Thoracic aorta (tissue), 2 donors: ENCODE data around the gene PTPRM. TPM values are rescaled to one million over a fixed set of nuclear protein-coding genes. Genes with fewer than 3 reads are reported as not detected.

Experiments used
- ATAC-seq: fragments of 150-250 bp; one replicate; pipeline ENCODE4 v1.8.0; 2017; ENCODE audit warnings: low read depth; ENCODE audit not compliant: insufficient number of reproducible peaks, low FRiP score
- DNase-seq: peaks from one replicate; pipeline ENCODE4 v3.0.0-alpha.2; 2020; ENCODE audit warnings: low spot score
- H3K27ac ChIP-seq, 2 donors: fragments of 200-600 bp; sonication (generic); 1 replicate in 1 of 2; 2 replicates in 1 of 2; pipeline ENCODE4 v1.5.1; 2016; ENCODE audit warnings: mild to moderate bottlenecking in 2 of 2, moderate library complexity in 2 of 2
- H3K27me3 ChIP-seq: fragments of 200-600 bp; sonication (generic); replicated peaks from 2 replicates; pipeline ENCODE4 v1.6.0; 2016; ENCODE audit warnings: mild to moderate bottlenecking; ENCODE audit not compliant: insufficient read depth
- H3K36me3 ChIP-seq: fragments of 200-600 bp; sonication (generic); one replicate; pipeline ENCODE4 v1.5.1; 2016
- H3K4me1 ChIP-seq, 2 donors: fragments of 200-600 bp; sonication (generic); 1 replicate in 1 of 2; 2 replicates in 1 of 2; pipeline versions ENCODE4 v1.5.1 to v1.6.0; 2016; ENCODE audit warnings: low read depth in 2 of 2, mild to moderate bottlenecking in 1 of 2; ENCODE audit not compliant: control insufficient read depth in 1 of 2
- H3K4me3 ChIP-seq: fragments of 200-600 bp; sonication (generic); 2 replicates; pipeline ENCODE4 v1.5.1; 2016; ENCODE audit warnings: mild to moderate bottlenecking
- H3K9me3 ChIP-seq: fragments of 200-600 bp; sonication (generic); 2 replicates; pipeline ENCODE4 v1.5.1; 2016
- total RNA-seq, 2 donors: library from RNA; depleted of rRNA; stranded (reverse); fragments of >200 nt; gene quantifications; one replicate each; pipeline versions ENCODE4 v1.1.0 to v1.2.3, GENCODE V29; 2016
- TF ChIP-seq, protein P1 (sequence below): fragments of 200-600 bp; sonication (generic); IDR thresholded peaks from one replicate; pipeline ENCODE4 v1.5.1; 2019; ENCODE audit warnings: antibody characterized with exemption

The PTPRM gene
- total RNA-seq, 2 donors from 2014 or later = 90.3 to 102 TPM

DNA sequence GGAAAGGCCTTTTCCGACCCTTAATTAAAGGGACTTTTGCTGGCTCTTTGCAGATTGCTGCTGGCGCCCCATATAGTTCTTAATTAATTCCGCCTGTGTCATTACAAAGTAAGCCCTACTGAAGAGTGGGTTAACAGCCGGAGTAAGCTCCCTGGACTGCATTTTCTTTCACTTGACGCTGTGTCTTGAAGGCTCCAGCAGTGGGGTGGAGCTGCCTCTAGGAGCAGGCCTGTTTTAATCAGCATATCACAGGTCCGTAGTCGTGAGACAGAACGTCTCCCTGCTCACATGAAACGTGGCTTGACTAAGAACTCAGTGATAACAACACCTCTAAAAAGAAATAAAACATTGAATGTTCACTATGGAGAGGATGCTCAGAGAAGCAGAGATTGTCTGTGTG lies 712.2 kb downstream of the PTPRM start:
- no peak overlapping the region for H3K4me3 ChIP-seq
- H3K4me1 ChIP-seq = peaks cover 0 to 6% of the 10 kb centered on the region in 2 donors
- no peaks in the 10 kb centered on the region for H3K27me3 ChIP-seq
- H3K27ac ChIP-seq = no peak overlapping the region
- TF ChIP-seq, protein P1, sequence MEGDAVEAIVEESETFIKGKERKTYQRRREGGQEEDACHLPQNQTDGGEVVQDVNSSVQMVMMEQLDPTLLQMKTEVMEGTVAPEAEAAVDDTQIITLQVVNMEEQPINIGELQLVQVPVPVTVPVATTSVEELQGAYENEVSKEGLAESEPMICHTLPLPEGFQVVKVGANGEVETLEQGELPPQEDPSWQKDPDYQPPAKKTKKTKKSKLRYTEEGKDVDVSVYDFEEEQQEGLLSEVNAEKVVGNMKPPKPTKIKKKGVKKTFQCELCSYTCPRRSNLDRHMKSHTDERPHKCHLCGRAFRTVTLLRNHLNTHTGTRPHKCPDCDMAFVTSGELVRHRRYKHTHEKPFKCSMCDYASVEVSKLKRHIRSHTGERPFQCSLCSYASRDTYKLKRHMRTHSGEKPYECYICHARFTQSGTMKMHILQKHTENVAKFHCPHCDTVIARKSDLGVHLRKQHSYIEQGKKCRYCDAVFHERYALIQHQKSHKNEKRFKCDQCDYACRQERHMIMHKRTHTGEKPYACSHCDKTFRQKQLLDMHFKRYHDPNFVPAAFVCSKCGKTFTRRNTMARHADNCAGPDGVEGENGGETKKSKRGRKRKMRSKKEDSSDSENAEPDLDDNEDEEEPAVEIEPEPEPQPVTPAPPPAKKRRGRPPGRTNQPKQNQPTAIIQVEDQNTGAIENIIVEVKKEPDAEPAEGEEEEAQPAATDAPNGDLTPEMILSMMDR = no peak
- no peaks in the 10 kb centered on the region for H3K36me3 ChIP-seq
- DNase-seq (no peak), ATAC-seq (no peak)
- H3K9me3 ChIP-seq = no peaks in the 10 kb centered on the region

DNA sequence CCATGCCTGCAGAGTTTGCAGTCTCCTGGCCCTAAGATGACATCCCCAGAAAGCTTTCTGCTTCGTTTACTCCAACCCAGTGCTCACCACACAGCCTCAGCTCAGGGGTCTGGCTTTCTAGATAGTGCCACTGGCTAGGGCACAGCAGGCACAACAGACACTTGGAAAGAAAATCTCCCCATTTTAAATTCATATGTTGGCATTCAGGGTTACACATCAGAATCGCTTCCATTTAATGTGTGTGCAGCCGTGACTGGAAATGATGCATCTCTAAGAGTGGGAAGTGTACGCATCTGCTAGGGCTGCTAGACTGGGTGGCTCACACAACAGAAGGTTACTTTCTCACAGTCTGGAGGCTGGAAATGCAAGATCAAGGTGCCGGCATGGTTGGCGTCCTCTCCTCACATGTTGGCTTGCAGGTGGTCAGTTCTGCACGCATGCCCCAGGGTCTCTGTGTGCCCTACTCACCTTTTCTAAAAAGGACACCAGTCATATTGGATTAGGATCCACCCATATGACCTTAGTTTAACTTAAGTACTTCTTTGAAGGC lies 712.7 kb downstream of the PTPRM start:
- DNase-seq = no peak
- TF ChIP-seq, protein P1 = no peak
- peaks cover 0 to 11% of the 10 kb centered on the region in 2 donors for H3K4me1 ChIP-seq
- H3K4me3 ChIP-seq = no peak overlapping the region
- ATAC-seq = no peak
- no peaks in the 10 kb centered on the region for H3K36me3 ChIP-seq
- no peaks in the 10 kb centered on the region for H3K27me3 ChIP-seq
- H3K27ac ChIP-seq = no peak overlapping the region
- H3K9me3 ChIP-seq = no peaks in the 10 kb centered on the region

DNA sequence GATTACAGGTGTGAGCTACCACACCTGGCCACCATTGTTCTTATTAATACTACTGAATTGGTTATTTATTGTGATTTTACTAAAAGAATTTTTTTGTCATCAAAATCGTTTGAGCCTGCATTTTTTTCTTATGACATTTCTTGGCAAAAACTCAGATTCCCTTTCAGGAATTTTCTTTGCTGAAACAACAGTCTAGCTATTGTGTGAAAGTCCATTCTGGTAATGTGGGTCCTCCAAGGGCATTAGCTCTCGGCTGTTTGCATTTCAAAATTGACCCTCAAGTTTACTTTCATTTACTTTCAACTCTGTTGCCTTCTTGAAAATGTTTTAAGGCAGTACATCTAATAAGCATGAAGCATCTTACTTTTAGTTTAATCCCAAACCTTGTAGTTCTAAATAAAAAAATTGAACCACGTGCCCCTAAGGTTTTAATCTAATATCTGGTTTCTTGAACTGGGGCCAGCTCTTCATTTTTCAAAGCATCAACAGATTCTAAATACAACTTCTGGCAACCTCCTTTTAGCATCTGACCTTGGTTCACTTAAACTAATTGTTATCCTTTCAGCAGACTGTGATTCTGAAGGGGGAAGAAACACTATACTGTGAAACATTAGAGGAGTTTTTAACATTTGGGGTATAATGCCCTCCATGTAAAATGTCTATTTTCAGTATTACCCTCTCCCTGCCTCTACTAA lies 716.9 kb downstream of the PTPRM start:
- Histone ChIP-seq H3K9me3 (no peaks in the 10 kb centered on the region), H3K4me1 (peaks cover 0 to 15% of the 10 kb centered on the region in 2 donors), H3K36me3 (no peaks in the 10 kb centered on the region), H3K27ac (peak overlapping the region in 1 of 2 donors; percentile 5), H3K4me3 (no peak overlapping the region), H3K27me3 (no peaks in the 10 kb centered on the region)
- no peak for ATAC-seq
- TF ChIP-seq, protein P1 = no peak
- no peak for DNase-seq

DNA sequence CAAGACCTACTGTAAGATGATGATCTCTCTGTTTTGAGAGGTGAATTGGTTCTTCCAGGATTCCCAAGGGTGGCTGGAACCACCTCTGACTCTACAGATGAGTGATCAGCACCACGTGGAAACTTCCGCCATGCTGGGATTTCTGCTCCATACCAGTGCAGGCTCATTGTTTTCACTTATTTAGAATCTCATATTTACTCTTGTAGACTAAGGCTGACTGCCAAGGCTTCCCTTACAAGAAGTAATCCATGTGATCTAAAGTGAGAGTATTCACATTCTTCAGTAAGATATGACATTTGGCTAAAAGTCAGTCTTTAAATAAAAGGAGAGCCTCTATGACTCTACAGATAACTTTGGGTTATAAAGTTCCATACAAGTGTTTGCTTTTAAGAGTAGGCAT lies 719.2 kb downstream of the PTPRM start:
- DNase-seq = no peak

DNA sequence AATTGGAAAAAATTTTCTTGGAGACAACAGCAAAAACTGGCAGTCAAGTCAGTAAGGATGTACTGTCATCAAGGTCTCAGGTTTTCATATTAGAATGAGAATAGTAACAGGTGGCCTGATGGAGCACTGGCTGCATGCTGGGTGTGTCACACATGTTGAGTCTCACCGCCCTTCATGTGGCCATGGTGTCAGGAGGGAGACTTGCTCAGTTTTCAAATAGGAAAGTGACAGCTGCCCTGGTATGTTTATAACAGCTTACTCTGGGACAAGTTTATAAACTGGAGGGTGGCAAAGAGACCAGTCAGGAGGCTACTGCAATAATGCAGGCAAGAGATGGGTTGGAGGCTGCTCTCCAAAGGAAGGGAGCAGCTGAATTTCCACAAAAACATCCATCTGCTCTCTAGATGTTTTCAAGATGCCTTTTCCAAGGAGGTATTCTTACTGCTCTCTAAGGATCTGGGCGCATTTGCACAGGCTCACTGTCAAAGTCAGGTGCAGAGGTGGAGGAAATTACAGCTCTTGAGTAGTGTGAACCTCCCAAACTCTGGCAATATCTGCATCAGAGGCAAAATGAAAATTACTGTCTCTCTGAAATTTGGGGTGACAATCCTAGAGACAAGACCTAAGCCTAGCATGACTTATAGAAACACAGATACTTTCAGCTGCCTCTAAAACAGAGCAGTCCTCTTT lies 720.2 kb downstream of the PTPRM start:
- H3K27me3 ChIP-seq = no peaks in the 10 kb centered on the region
- peaks cover 0 to 15% of the 10 kb centered on the region in 2 donors for H3K4me1 ChIP-seq
- no peak for ATAC-seq
- no peaks in the 10 kb centered on the region for H3K9me3 ChIP-seq
- H3K36me3 ChIP-seq = no peaks in the 10 kb centered on the region
- H3K4me3 ChIP-seq = no peak overlapping the region
- TF ChIP-seq, protein P1 = no peak
- no peak overlapping the region for H3K27ac ChIP-seq
- DNase-seq = no peak

More for the DNA sequence above, 719.2 kb downstream of the PTPRM start:
- Histone ChIP-seq H3K4me3 (no peak overlapping the region), H3K27me3 (no peaks in the 10 kb centered on the region), H3K27ac (no peak overlapping the region), H3K9me3 (no peaks in the 10 kb centered on the region), H3K36me3 (no peaks in the 10 kb centered on the region), H3K4me1 (peaks cover 0 to 15% of the 10 kb centered on the region in 2 donors)
- TF ChIP-seq, protein P1 = no peak
- ATAC-seq = no peak
